HCT116 (cell line): ENCODE results near the gene CLEC3B. TPM values are rescaled to one million over a fixed set of nuclear protein-coding genes. Genes with fewer than 3 reads are reported as not detected.
A peak's percentile ranks its signal among the peaks of the same experiment; 100 is the strongest.

ENCODE experiments used
- ATAC-seq: fragments of 200-7000 bp; cut with Tn5 transposase; 2 replicates; pipeline ENCODE4 v1.9.1; 2020; ENCODE audit warnings: mild to moderate bottlenecking, moderate library complexity
- BruUV-seq: library from RNA; stranded (reverse); fragments of 400-500 nt; replicated peaks from 2 replicates; lab custom pipeline; 2021; lab: Mats Ljungman, UMichigan
- CTCF ChIA-PET: fragments of 300-600 bp; sonication (Branson Sonifier 250); formaldehyde crosslinking; loops from one replicate; lab custom pipeline; 2021; ENCODE audit warnings: antibody characterized with exemption; lab: Charles Lee
- POLR2A ChIA-PET: fragments of 300-600, 350-600 bp; sonication (Branson Sonifier 250); formaldehyde crosslinking; loops from one replicate; lab custom pipeline; 2021; ENCODE audit warnings: antibody characterized with exemption; lab: Charles Lee
- RAD21 ChIA-PET, 2 experiments: fragments of 300-600 bp; sonication (Branson Sonifier 250); formaldehyde crosslinking; loops; one replicate each; lab custom pipeline; 2023; ENCODE audit warnings: low total read pairs in 2 of 2; ENCODE audit not compliant: uncharacterized antibody in 2 of 2, unreplicated experiment in 2 of 2, low non-redundant PET in 1 of 2; lab: Charles Lee
- DNase-seq: peaks from one replicate; pipeline ENCODE4 v3.0.0-alpha.2; 2010; ENCODE audit warnings: low read depth, low spot score
- H2AFZ ChIP-seq: fragments of 200-600 bp; shearing (Covaris generic), sonication (generic); 2 replicates; pipeline ENCODE4 v1.6.1; 2017; ENCODE audit warnings: low read depth, mixed run types, mixed read lengths, antibody characterized with exemption, low read length; ENCODE audit not compliant: poor library complexity, severe bottlenecking
- H3K27ac ChIP-seq: 2 replicates; pipeline ENCODE4 v1.5.1; 2012; ENCODE audit warnings: low read depth, low read length
- H3K27me3 ChIP-seq: fragments of 200-600 bp; sonication (generic); 2 replicates; pipeline ENCODE4 v1.6.1; 2016; ENCODE audit warnings: mixed run types, low read length, mixed read lengths; ENCODE audit not compliant: insufficient read depth
- H3K36me3 ChIP-seq, 2 experiments: fragments of 200-500 bp in 1 of 2; fragments of 200-600 bp in 1 of 2; sonication (Bioruptor generic) in 1 of 2; sonication (generic) in 1 of 2; 2 replicates each; pipeline versions ENCODE4 v1.5.1 to v1.6.1; 2014 to 2016; ENCODE audit warnings: low read length in 2 of 2, inconsistent platforms in 1 of 2, mixed read lengths in 1 of 2, mixed run types in 1 of 2; ENCODE audit not compliant: insufficient read depth in 2 of 2, control insufficient read depth in 1 of 2
- H3K4me1 ChIP-seq, 2 experiments: fragments of 200-600 bp in 1 of 2; sonication (generic) in 1 of 2; 2 replicates each; pipeline versions ENCODE4 v1.5.1 to v1.6.1; 2012 to 2017; ENCODE audit warnings: low read length in 2 of 2, inconsistent platforms in 1 of 2, mild to moderate bottlenecking in 1 of 2, mixed read lengths in 1 of 2, mixed run types in 1 of 2, moderate library complexity in 1 of 2; ENCODE audit not compliant: insufficient read depth in 2 of 2, control insufficient read depth in 1 of 2
- H3K4me2 ChIP-seq: fragments of 200-600 bp; sonication (generic); 2 replicates; pipeline ENCODE4 v1.6.1; 2017; ENCODE audit warnings: mixed run types, low read length, mixed read lengths
- H3K4me3 ChIP-seq, 2 experiments: fragments of 200-600 bp in 1 of 2; sonication (generic) in 1 of 2; replicated peaks in 1 of 2; 2 replicates each; pipeline ENCODE4 v1.5.1; 2011 to 2016; ENCODE audit warnings: low read length in 2 of 2, control low read depth in 1 of 2, low read depth in 1 of 2, mild to moderate bottlenecking in 1 of 2, mixed read lengths in 1 of 2, mixed run types in 1 of 2
- H3K79me2 ChIP-seq: fragments of 200-600 bp; sonication (generic); 2 replicates; pipeline ENCODE4 v1.6.1; 2017; ENCODE audit warnings: mild to moderate bottlenecking, mixed run types, low read length, moderate library complexity, mixed read lengths; ENCODE audit not compliant: insufficient read depth
- H3K9ac ChIP-seq: fragments of 200-600 bp; sonication (generic); 2 replicates; pipeline ENCODE4 v1.6.1; 2016; ENCODE audit warnings: low read length, mixed read lengths
- H3K9me2 ChIP-seq: fragments of 200-600 bp; sonication (generic), shearing (Covaris generic); 2 replicates; pipeline ENCODE4 v1.6.1; 2017; ENCODE audit warnings: mixed run types, mild to moderate bottlenecking, moderate library complexity; ENCODE audit not compliant: insufficient read depth
- H3K9me3 ChIP-seq, 2 experiments: fragments of 200-500 bp in 1 of 2; fragments of 200-600 bp in 1 of 2; sonication (Bioruptor generic) in 1 of 2; sonication (generic) in 1 of 2; 2 replicates each; pipeline ENCODE4 v1.6.1; 2014 to 2017; ENCODE audit warnings: low read length in 2 of 2, mixed read lengths in 2 of 2, inconsistent platforms in 1 of 2, low read depth in 1 of 2, mild to moderate bottlenecking in 1 of 2, mixed run types in 1 of 2, moderate library complexity in 1 of 2; ENCODE audit not compliant: control insufficient read depth in 1 of 2, insufficient read depth in 1 of 2
- H4K20me1 ChIP-seq: fragments of 200-600 bp; sonication (generic), shearing (Covaris generic); 2 replicates; pipeline ENCODE4 v1.6.1; 2017; ENCODE audit warnings: mixed run types, mild to moderate bottlenecking, moderate library complexity; ENCODE audit not compliant: insufficient read depth
- ATF3 ChIP-seq: IDR thresholded peaks from 2 replicates; pipeline ENCODE4 v1.6.1; 2012
- CBX3 ChIP-seq: IDR thresholded peaks from 2 replicates; pipeline ENCODE4 v1.6.1; 2012; ENCODE audit warnings: low read depth
- CEBPB ChIP-seq: IDR thresholded peaks from 2 replicates; pipeline ENCODE4 v1.6.1; 2012; ENCODE audit warnings: low read depth
- EZH2 ChIP-seq: fragments of 200-600 bp; sonication (generic); IDR thresholded peaks from 2 replicates; pipeline ENCODE4 v1.6.1; 2017; ENCODE audit warnings: antibody characterized with exemption, mixed run types
- EZH2phosphoT487 ChIP-seq: fragments of 200-600 bp; IDR thresholded peaks from 2 replicates; pipeline ENCODE4 v1.6.1; 2018; ENCODE audit warnings: antibody characterized with exemption, borderline replicate concordance
- FOSL1 ChIP-seq: IDR thresholded peaks from 2 replicates; pipeline ENCODE4 v1.6.1; 2012; ENCODE audit warnings: low read depth
- JUND ChIP-seq: IDR thresholded peaks from 2 replicates; pipeline ENCODE4 v1.6.1; 2012
- MAX ChIP-seq: IDR thresholded peaks from 2 replicates; pipeline ENCODE4 v1.6.1; 2012
- POLR2A ChIP-seq: IDR thresholded peaks from 2 replicates; pipeline ENCODE4 v1.7.0; 2011; ENCODE audit warnings: borderline replicate concordance; ENCODE audit not compliant: insufficient read depth, insufficient read length; ENCODE audit errors: extremely low read depth
- POLR2AphosphoS5 ChIP-seq: IDR thresholded peaks from 2 replicates; pipeline ENCODE4 v1.6.1; 2011; ENCODE audit warnings: mild to moderate bottlenecking, low read depth, low read length, moderate library complexity
- RAD21 ChIP-seq: IDR thresholded peaks from 2 replicates; pipeline ENCODE4 v1.6.1; 2012; ENCODE audit warnings: low read depth, mild to moderate bottlenecking
- SIN3A ChIP-seq: IDR thresholded peaks from 2 replicates; pipeline ENCODE4 v1.6.1; 2012; ENCODE audit warnings: low read depth
- SRF ChIP-seq: IDR thresholded peaks from 2 replicates; pipeline ENCODE4 v1.6.1; 2012; ENCODE audit warnings: low read depth
- TCF7L2 ChIP-seq: IDR thresholded peaks from 2 replicates; pipeline ENCODE4 v1.7.0; 2011; ENCODE audit warnings: borderline replicate concordance, inconsistent platforms; ENCODE audit not compliant: insufficient read depth, insufficient read length; ENCODE audit errors: extremely low read depth
- YY1 ChIP-seq: IDR thresholded peaks from 2 replicates; pipeline ENCODE4 v1.6.1; 2011; ENCODE audit warnings: low read length, low read depth, moderate library complexity, mild to moderate bottlenecking; ENCODE audit not compliant: insufficient replicate concordance; ENCODE audit errors: extremely low read depth
- ZFX ChIP-seq: fragments of 450-650 bp; IDR thresholded peaks from 2 replicates; pipeline ENCODE4 v1.6.1; 2017
- ZNF274 ChIP-seq: fragments of 200-500 bp; sonication (Bioruptor generic); IDR thresholded peaks from 2 replicates; pipeline ENCODE4 v1.6.1; 2014; ENCODE audit warnings: mild to moderate bottlenecking, low read depth, low read length, inconsistent platforms
- intact Hi-C: fragments of 100-400 bp; cut with micrococcal nuclease; formaldehyde crosslinking; loops from 2 replicates; pipeline ENCODE4 v1.10.0; 2022
- total RNA-seq: library from RNA; stranded (reverse); gene quantifications from one replicate; pipeline ENCODE4 v1.2.1, GENCODE V29; 2021; ENCODE audit not compliant: unreplicated experiment
- TF ChIP-seq, protein P1 (sequence below): IDR thresholded peaks from 2 replicates; pipeline ENCODE4 v1.6.1; 2012; ENCODE audit warnings: low read depth

The CLEC3B gene
- total RNA-seq, 1 experiment from 2014 or later = 0.57 TPM

DNA sequence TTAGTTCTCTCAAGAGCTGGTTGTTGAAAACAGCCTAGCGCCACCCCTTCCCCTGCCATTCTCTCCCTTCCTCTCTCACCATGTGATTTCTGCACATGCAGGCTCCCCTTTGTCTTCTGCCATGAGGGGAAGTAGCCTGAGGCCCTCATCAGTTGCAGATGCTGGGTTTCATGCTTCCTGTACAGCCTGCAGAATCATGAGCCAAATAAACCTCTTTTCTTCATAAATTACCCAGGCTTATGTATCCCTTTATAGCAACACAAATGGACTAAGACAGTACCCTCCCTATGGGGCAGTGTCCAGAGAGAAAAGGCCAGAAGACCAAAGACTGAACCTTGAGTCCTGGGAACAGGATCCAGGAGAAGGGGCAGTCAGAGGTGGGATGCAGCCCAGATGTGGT lies 54.7 kb downstream of the CLEC3B start:
- DNase-seq (no peak), ATAC-seq (no peak)
- RAD21 ChIA-PET = no interaction called here
- TF ChIP-seq CEBPB (0 out of 2 replicates have a peak, but pooled peaks have one; percentile 8), SIN3A (peak; percentile 60), CBX3 (peak; percentile 66; the same call in 1 of the 2 replicates), POLR2AphosphoS5 (0 out of 2 replicates have a peak, but pooled peaks have one; percentile 4), ZFX (no peak), JUND (peak; percentile 47; the same call in 1 of the 2 replicates)
- Histone ChIP-seq H3K9me2 (no peaks in the 10 kb centered on the region), H3K9ac (no peak overlapping the region), H3K9me3 (no peaks in the 10 kb centered on the region), H2AFZ (no peak overlapping the region), H4K20me1 (no peaks in the 10 kb centered on the region), H3K36me3 (peaks cover 17 to 31% of the 10 kb centered on the region in 2 experiments), H3K79me2 (peaks cover 7% of the 10 kb centered on the region; the same call in 1 of the 2 replicates), H3K4me3 (no peak overlapping the region), H3K4me2 (no peak overlapping the region), H3K4me1 (peaks cover 0 to 10% of the 10 kb centered on the region in 2 experiments; a peak in 3 of 4 replicates), H3K27me3 (no peaks in the 10 kb centered on the region), H3K27ac (no peak overlapping the region)
- BruUV-seq = no TSS peak
- POLR2A ChIA-PET = no interaction called here
- intact Hi-C loops = no loop called here
- CTCF ChIA-PET = no interaction called here

DNA sequence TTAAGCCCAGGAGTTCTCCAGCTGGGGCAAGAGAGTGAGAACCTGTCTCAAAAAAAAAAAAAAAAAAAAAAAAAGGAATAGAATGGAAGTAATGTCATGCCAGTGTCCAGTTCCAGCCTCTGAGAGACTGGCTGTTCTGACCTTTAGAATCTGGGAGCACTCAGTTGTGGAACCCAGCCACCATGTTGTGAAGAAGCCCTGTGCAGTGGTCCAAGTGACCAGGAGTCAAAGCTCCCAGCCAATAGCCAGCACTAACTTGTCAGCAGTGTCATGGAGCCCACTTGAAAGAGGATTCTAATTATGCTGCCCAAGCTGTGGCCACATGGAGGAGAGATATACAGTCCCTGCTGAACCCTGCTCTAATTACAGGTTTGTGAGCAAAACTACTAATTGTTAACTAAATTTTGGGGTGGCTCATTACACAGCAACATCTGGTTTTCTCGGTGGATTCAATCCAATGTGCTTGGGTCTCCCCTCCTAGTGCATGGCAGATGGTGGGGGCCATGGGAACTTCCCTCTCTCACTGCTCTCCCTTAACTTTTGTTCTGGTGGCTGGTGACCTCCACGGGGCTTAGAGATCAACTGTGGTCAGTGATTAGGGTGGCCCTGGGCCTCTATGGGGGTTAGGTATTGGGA lies 55.5 kb downstream of the CLEC3B start:
- Histone ChIP-seq H3K27ac (no peak overlapping the region), H3K4me3 (no peak overlapping the region), H3K9ac (no peak overlapping the region), H3K27me3 (no peaks in the 10 kb centered on the region), H4K20me1 (no peaks in the 10 kb centered on the region), H3K9me3 (no peaks in the 10 kb centered on the region), H3K9me2 (no peaks in the 10 kb centered on the region), H3K4me1 (peaks cover 0 to 10% of the 10 kb centered on the region in 2 experiments; a peak in 3 of 4 replicates), H3K79me2 (peaks cover 7% of the 10 kb centered on the region; the same call in 1 of the 2 replicates), H3K36me3 (peaks cover 23 to 39% of the 10 kb centered on the region in 2 experiments), H3K4me2 (no peak overlapping the region), H2AFZ (no peak overlapping the region)
- CTCF ChIA-PET = interaction anchor here (0.9 kb wide), 1 partner anchor 129 kb away, joined by 3 read pairs; no protein-coding TSS in a partner anchor
- RAD21 ChIA-PET = interaction anchor here in 1 of 2 experiments (0.7 kb wide), 1 partner anchor 87 kb away, joined by 4 read pairs; no protein-coding TSS in a partner anchor
- intact Hi-C loops = no loop called here
- ATAC-seq (no peak), DNase-seq (no peak)
- POLR2A ChIA-PET = no interaction called here
- BruUV-seq = no TSS peak
- no peak for TF ChIP-seq SRF
- TF ChIP-seq, protein P1, sequence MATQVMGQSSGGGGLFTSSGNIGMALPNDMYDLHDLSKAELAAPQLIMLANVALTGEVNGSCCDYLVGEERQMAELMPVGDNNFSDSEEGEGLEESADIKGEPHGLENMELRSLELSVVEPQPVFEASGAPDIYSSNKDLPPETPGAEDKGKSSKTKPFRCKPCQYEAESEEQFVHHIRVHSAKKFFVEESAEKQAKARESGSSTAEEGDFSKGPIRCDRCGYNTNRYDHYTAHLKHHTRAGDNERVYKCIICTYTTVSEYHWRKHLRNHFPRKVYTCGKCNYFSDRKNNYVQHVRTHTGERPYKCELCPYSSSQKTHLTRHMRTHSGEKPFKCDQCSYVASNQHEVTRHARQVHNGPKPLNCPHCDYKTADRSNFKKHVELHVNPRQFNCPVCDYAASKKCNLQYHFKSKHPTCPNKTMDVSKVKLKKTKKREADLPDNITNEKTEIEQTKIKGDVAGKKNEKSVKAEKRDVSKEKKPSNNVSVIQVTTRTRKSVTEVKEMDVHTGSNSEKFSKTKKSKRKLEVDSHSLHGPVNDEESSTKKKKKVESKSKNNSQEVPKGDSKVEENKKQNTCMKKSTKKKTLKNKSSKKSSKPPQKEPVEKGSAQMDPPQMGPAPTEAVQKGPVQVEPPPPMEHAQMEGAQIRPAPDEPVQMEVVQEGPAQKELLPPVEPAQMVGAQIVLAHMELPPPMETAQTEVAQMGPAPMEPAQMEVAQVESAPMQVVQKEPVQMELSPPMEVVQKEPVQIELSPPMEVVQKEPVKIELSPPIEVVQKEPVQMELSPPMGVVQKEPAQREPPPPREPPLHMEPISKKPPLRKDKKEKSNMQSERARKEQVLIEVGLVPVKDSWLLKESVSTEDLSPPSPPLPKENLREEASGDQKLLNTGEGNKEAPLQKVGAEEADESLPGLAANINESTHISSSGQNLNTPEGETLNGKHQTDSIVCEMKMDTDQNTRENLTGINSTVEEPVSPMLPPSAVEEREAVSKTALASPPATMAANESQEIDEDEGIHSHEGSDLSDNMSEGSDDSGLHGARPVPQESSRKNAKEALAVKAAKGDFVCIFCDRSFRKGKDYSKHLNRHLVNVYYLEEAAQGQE = no peak
- TF ChIP-seq EZH2 = no peak
- no peak for TF ChIP-seq EZH2phosphoT487
- TF ChIP-seq TCF7L2 = no peak
- no peak for TF ChIP-seq POLR2A
- TF ChIP-seq RAD21 = no peak
- peak; percentile 74 for TF ChIP-seq POLR2AphosphoS5
- TF ChIP-seq ZNF274 = no peak
- TF ChIP-seq ATF3 = no peak
- no peak for TF ChIP-seq FOSL1
- peak; percentile 32; the same call in 1 of the 2 replicates for TF ChIP-seq MAX
- no peak for TF ChIP-seq YY1
